CD14-positive monocyte (primary cell): ENCODE measurements around the gene FRAS1. TPM values are rescaled to one million over a fixed set of nuclear protein-coding genes. Genes with fewer than 3 reads are reported as not detected.

Source experiments
- DNase-seq, 3 donors: peaks; one replicate each; pipeline ENCODE4 v3.0.0-alpha.2; 2011 to 2022
- H2AFZ ChIP-seq: 2 replicates; pipeline ENCODE4 v1.6.0; 2012; ENCODE audit warnings: mild to moderate bottlenecking, low read depth, low read length, inconsistent platforms; ENCODE audit not compliant: insufficient read depth, poor library complexity, severe bottlenecking
- H3K27ac ChIP-seq, 2 donors: 1 replicate in 1 of 2; 2 replicates in 1 of 2; pipeline ENCODE4 v1.5.1; 2012 to 2013; ENCODE audit warnings: low read length in 2 of 2, control low read depth in 1 of 2, inconsistent platforms in 1 of 2, low read depth in 1 of 2, mild to moderate bottlenecking in 1 of 2
- H3K27me3 ChIP-seq, 2 donors: one replicate each; pipeline versions ENCODE4 v1.6.0 to v1.6.1; 2011 to 2013; ENCODE audit warnings: low read length in 2 of 2; ENCODE audit not compliant: control insufficient read depth in 2 of 2, insufficient read depth in 2 of 2
- H3K36me3 ChIP-seq, 2 donors: replicated peaks in 1 of 2; 1 replicate in 1 of 2; 2 replicates in 1 of 2; pipeline versions ENCODE4 v1.5.1 to v1.6.1; 2012 to 2013; ENCODE audit warnings: low read length in 2 of 2, control low read depth in 1 of 2, inconsistent platforms in 1 of 2, mild to moderate bottlenecking in 1 of 2; ENCODE audit not compliant: insufficient read depth in 2 of 2, control insufficient read depth in 1 of 2
- H3K4me1 ChIP-seq, 2 donors: 1 replicate in 1 of 2; 2 replicates in 1 of 2; pipeline versions ENCODE4 v1.5.1 to v1.6.1; 2012 to 2013; ENCODE audit warnings: low read length in 2 of 2, control low read depth in 1 of 2, inconsistent platforms in 1 of 2, mild to moderate bottlenecking in 1 of 2, moderate library complexity in 1 of 2; ENCODE audit not compliant: insufficient read depth in 2 of 2, control insufficient read depth in 1 of 2
- H3K4me2 ChIP-seq: replicated peaks from 2 replicates; pipeline ENCODE3; 2012; ENCODE audit warnings: low read length, moderate library complexity, mild to moderate bottlenecking; ENCODE audit not compliant: poor library complexity, severe bottlenecking; ENCODE audit errors: extremely low read depth
- H3K4me3 ChIP-seq, 3 experiments: fragments of 200-600 bp in 1 of 3; sonication (generic) in 1 of 3; replicated peaks in 1 of 3; 1 replicate in 2 of 3; 2 replicates in 1 of 3; pipeline ENCODE4 v1.5.1; 2011 to 2013; ENCODE audit warnings: low read length in 3 of 3, mild to moderate bottlenecking in 3 of 3, control low read depth in 2 of 3, low read depth in 2 of 3, inconsistent platforms in 1 of 3, moderate library complexity in 1 of 3
- H3K79me2 ChIP-seq: 2 replicates; pipeline ENCODE4 v1.6.0; 2012; ENCODE audit warnings: mild to moderate bottlenecking, control low read depth, inconsistent platforms, low read length, moderate library complexity; ENCODE audit not compliant: insufficient read depth
- H3K9ac ChIP-seq: 2 replicates; pipeline ENCODE4 v1.6.0; 2017; ENCODE audit warnings: low read length, mild to moderate bottlenecking; ENCODE audit not compliant: insufficient read depth, poor library complexity, severe bottlenecking
- H3K9me3 ChIP-seq, 2 donors: replicated peaks in 1 of 2; 1 replicate in 1 of 2; 2 replicates in 1 of 2; pipeline versions ENCODE4 v1.5.1 to v1.6.1; 2012 to 2013; ENCODE audit warnings: low read length in 2 of 2, control low read depth in 1 of 2; ENCODE audit not compliant: control insufficient read depth in 1 of 2, insufficient read depth in 1 of 2
- H4K20me1 ChIP-seq: 2 replicates; pipeline ENCODE4 v1.6.0; 2012; ENCODE audit warnings: mild to moderate bottlenecking, low read length, control low read depth, moderate library complexity; ENCODE audit not compliant: insufficient read depth
- H3K27ac Mint-ChIP-seq, 7 donors: one replicate each; pipeline ENCODE4 v1.8.0; 2020; ENCODE audit warnings: mild to moderate bottlenecking in 7 of 7, mixed read lengths in 7 of 7, moderate library complexity in 6 of 7, inconsistent platforms in 2 of 7
- H3K27me3 Mint-ChIP-seq, 3 donors: one replicate each; pipeline ENCODE4 v1.8.0; 2021 to 2022; ENCODE audit warnings: low read depth in 3 of 3, mild to moderate bottlenecking in 3 of 3, mixed read lengths in 3 of 3, moderate library complexity in 3 of 3, inconsistent platforms in 1 of 3
- H3K36me3 Mint-ChIP-seq, 2 donors: one replicate each; pipeline ENCODE4 v1.8.0; 2020; ENCODE audit warnings: mixed read lengths in 2 of 2, inconsistent platforms in 1 of 2, mild to moderate bottlenecking in 1 of 2
- H3K4me1 Mint-ChIP-seq: one replicate; pipeline ENCODE4 v1.8.0; 2020; ENCODE audit warnings: mild to moderate bottlenecking, mixed read lengths
- H3K4me3 Mint-ChIP-seq, 2 donors: one replicate each; pipeline ENCODE4 v1.8.0; 2020; ENCODE audit warnings: mild to moderate bottlenecking in 2 of 2, mixed read lengths in 2 of 2, moderate library complexity in 1 of 2
- H3K9me3 Mint-ChIP-seq, 7 donors: one replicate each; pipeline ENCODE4 v1.8.0; 2020 to 2022; ENCODE audit warnings: mixed read lengths in 7 of 7, mild to moderate bottlenecking in 6 of 7, moderate library complexity in 6 of 7, inconsistent platforms in 2 of 7
- WGBS: methylation state at CpG from one replicate; pipeline ENCODE4 v1.1.5; 2013; ENCODE audit warnings: missing lambda C conversion rate; ENCODE audit not compliant: insufficient coverage; 5-methylcytosine and 5-hydroxymethylcytosine counted together
- intact Hi-C, 2 donors: fragments of 100-400 bp; cut with micrococcal nuclease; formaldehyde crosslinking; loops; one replicate each; pipeline versions ENCODE4 v1.15.0 to v1.15.1; 2023
- polyA plus RNA-seq, 3 donors: library from polyadenylated mRNA; depleted of rRNA in 1 of 3; unstranded in 2 of 3; stranded (reverse) in 1 of 3; fragments of 300-500 nt in 2 of 3; fragments of >200 nt in 1 of 3; fragmentation: Illumina TruSeq in 2 of 3; gene quantifications; 1 replicate in 2 of 3; 2 replicates in 1 of 3; pipeline ENCODE4 v1.2.3, GENCODE V29; 2012 to 2021
- TF ChIP-seq, protein P1 (sequence below): fragments of 200-600 bp; IDR thresholded peaks from one replicate; pipeline ENCODE4 v1.8.0; 2022; ENCODE audit warnings: antibody characterized with exemption, mild to moderate bottlenecking

Gene FRAS1
- polyA plus RNA-seq, 3 donors = not detected

DNA sequence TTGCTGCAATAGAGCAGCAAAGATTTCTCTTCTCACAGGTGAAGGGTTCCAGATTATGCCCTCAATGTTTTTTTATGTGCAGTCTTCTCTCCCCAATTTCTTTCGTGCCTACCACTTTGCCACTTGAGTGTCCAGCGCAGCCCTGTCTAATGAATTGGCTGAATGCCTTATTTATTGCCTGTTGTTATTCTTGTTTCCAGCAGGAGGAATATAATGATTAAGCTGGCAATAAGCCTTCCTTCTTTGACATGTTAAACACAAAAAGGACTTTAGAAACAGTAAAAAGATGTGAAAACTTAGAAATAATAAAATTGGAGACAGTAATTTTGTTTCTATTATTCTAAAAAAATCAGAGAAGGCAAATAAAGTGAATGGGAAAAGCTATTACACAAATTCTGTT, 34.6 kb upstream of the FRAS1 start:
- DNase-seq = no peak
- Histone ChIP-seq H2AFZ (no peak overlapping the region), H3K4me2 (no peak overlapping the region), H3K27ac (no peak overlapping the region), H3K79me2 (no peaks in the 10 kb centered on the region), H4K20me1 (no peaks in the 10 kb centered on the region), H3K9ac (no peak overlapping the region), H3K36me3 (no peaks in the 10 kb centered on the region), H3K9me3 (no peaks in the 10 kb centered on the region), H3K27me3 (no peaks in the 10 kb centered on the region), H3K4me1 (no peaks in the 10 kb centered on the region), H3K4me3 (no peak overlapping the region)
- intact Hi-C loops = no loop called here
- H3K9me3 Mint-ChIP-seq = peaks cover 0 to 3% (median 0%) of the 10 kb centered on the region in 7 donors
- H3K27me3 Mint-ChIP-seq = no peaks in the 10 kb centered on the region
- no peaks in the 10 kb centered on the region for H3K36me3 Mint-ChIP-seq
- H3K4me3 Mint-ChIP-seq = no peak overlapping the region
- H3K4me1 Mint-ChIP-seq = no peaks in the 10 kb centered on the region
- TF ChIP-seq, protein P1, sequence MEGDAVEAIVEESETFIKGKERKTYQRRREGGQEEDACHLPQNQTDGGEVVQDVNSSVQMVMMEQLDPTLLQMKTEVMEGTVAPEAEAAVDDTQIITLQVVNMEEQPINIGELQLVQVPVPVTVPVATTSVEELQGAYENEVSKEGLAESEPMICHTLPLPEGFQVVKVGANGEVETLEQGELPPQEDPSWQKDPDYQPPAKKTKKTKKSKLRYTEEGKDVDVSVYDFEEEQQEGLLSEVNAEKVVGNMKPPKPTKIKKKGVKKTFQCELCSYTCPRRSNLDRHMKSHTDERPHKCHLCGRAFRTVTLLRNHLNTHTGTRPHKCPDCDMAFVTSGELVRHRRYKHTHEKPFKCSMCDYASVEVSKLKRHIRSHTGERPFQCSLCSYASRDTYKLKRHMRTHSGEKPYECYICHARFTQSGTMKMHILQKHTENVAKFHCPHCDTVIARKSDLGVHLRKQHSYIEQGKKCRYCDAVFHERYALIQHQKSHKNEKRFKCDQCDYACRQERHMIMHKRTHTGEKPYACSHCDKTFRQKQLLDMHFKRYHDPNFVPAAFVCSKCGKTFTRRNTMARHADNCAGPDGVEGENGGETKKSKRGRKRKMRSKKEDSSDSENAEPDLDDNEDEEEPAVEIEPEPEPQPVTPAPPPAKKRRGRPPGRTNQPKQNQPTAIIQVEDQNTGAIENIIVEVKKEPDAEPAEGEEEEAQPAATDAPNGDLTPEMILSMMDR = no peak
- no CpG with 5 or more reads among the region's 2 CpGs for WGBS
- H3K27ac Mint-ChIP-seq = no peak overlapping the region

DNA sequence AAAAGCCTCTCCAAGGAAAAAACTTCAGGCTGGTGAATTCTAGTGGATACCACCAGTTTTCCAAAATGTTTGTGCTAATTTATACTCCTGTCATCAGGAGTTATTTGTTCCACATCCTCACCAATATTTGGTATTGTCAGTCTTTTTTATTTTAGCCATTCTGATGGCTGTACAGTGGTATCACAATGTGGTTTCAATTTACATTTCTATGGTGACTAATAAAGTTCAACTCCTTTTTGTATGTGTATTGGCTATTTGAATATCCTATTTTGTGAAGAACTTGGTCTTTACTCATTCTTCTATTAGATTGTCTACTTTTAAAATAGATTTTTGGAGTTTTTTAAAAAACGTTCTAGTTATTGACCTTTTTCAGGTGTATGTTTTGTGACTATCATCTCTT, 33.0 kb upstream of the FRAS1 start:
- TF ChIP-seq, protein P1 = no peak
- no peaks in the 10 kb centered on the region for H3K4me1 Mint-ChIP-seq
- no peak overlapping the region for H3K4me3 Mint-ChIP-seq

More for the DNA sequence above, 33.0 kb upstream of the FRAS1 start:
- H3K27ac Mint-ChIP-seq = no peak overlapping the region
- no peaks in the 10 kb centered on the region for H3K9me3 ChIP-seq
- no peaks in the 10 kb centered on the region for H3K36me3 ChIP-seq
- H3K4me2 ChIP-seq = no peak overlapping the region
- H4K20me1 ChIP-seq = no peaks in the 10 kb centered on the region
- intact Hi-C loops = no loop called here
- no peak overlapping the region for H2AFZ ChIP-seq
- H3K27me3 Mint-ChIP-seq = no peaks in the 10 kb centered on the region
- no peak overlapping the region for H3K4me3 ChIP-seq
- H3K27ac ChIP-seq = no peak overlapping the region
- H3K79me2 ChIP-seq = no peaks in the 10 kb centered on the region
- WGBS = no CpG with 5 or more reads among the region's 1 CpG
- no peaks in the 10 kb centered on the region for H3K27me3 ChIP-seq
- H3K9me3 Mint-ChIP-seq = peaks cover 0 to 3% (median 0%) of the 10 kb centered on the region in 7 donors
- no peaks in the 10 kb centered on the region for H3K4me1 ChIP-seq
- no peaks in the 10 kb centered on the region for H3K36me3 Mint-ChIP-seq
- no peak for DNase-seq
- no peak overlapping the region for H3K9ac ChIP-seq
